ENCODE measurements around the gene IGF1R.

The IGF1R gene

DNA sequence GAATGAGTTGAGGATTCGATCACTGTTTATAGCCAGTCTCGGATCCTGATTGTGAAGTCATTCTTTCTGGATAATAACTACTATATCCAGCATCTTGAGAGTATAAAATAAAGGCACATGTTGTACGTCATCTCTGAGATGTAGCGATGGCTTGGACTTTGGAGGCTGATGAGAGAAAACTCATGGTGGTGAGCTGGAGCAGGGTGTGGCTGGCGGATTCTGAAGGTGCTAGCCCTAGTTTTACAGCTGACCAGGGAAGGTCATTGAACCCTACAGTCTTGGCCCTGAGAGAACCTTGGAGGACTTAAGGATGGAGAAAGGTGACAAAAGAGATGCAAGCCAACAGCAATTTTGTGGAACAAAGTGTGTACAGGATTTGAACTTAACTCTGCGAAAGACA, 153.8 kb downstream of the IGF1R start:
- no peak overlapping the region for H3K4me2 ChIP-seq (ENCODE audit: low read length)

DNA sequence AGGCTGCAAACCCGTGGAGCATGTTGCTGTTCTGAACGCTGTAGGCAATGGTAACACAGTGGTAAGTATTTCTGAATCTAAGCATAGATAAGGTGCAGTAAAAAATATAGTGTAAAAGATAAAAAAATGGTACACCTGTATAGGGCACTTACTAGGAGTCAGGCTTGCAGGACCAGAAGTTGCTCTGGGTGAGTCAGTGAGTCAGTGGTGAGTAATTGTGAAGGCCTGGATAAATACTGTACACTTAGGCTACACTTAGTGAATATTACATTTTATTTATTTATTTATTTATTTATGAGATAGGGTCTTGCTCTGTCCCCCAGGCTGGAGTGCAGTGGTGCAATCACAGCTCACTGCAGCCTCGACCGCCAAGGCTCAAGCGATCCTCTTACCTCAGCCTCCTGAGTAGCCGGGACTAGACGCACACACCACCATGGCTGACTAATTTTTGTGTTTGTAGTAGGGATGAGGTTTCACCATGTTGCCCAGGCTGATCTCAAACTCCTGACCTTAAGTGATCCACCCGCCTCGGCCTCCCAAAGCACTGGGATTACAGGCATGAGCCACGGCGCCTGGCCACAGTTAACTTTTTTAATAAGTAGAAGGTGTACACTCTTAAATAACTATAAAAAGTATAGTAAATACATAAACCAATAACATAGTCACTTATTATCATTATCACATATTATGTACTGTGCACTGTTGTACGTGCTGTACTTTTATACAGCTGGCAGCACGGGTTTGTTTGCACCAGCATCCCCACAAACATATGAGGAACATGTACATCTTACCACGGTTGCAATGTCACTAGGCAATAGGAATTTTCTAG, 155.1 kb downstream of the IGF1R start:
- H3K27ac ChIP-seq (ENCODE audit: low read length), result no peak overlapping the region
- TF ChIP-seq EZH2phosphoT487 (IDR thresholded peaks at IDR 0.05; ENCODE audit: low read depth), result no peak
- no peak overlapping the region for H3K4me3 ChIP-seq (ENCODE audit: low read length)
- no peaks in the 10 kb centered on the region for H3K36me3 ChIP-seq (replicated peaks; ENCODE audit: low read depth, low read length)
- no peaks in the 10 kb centered on the region for H3K27me3 ChIP-seq (ENCODE audit: low read depth, low read length)
- H2AFZ ChIP-seq (ENCODE audit: low read depth, low read length), result no peak overlapping the region
- peaks cover 4% of the 10 kb centered on the region for H3K79me2 ChIP-seq (ENCODE audit: low read length)
- H3K9ac ChIP-seq (ENCODE audit: low read length), result no peak overlapping the region
- no peaks in the 10 kb centered on the region for H3K4me1 ChIP-seq (ENCODE audit: low read length)
- H4K20me1 ChIP-seq (ENCODE audit: insufficient read depth, low read length), result peaks cover 29% of the 10 kb centered on the region
- H3K4me2 ChIP-seq (ENCODE audit: low read length), result no peak overlapping the region
- H3K9me3 ChIP-seq (ENCODE audit: insufficient read depth, low read length), result no peaks in the 10 kb centered on the region

More for the DNA sequence above, 153.8 kb downstream of the IGF1R start:
- no peak overlapping the region for H3K4me3 ChIP-seq (ENCODE audit: low read length)
- H3K27ac ChIP-seq (ENCODE audit: low read length), result no peak overlapping the region
- no peak overlapping the region for H2AFZ ChIP-seq (ENCODE audit: low read depth, low read length)
- TF ChIP-seq, protein P1, sequence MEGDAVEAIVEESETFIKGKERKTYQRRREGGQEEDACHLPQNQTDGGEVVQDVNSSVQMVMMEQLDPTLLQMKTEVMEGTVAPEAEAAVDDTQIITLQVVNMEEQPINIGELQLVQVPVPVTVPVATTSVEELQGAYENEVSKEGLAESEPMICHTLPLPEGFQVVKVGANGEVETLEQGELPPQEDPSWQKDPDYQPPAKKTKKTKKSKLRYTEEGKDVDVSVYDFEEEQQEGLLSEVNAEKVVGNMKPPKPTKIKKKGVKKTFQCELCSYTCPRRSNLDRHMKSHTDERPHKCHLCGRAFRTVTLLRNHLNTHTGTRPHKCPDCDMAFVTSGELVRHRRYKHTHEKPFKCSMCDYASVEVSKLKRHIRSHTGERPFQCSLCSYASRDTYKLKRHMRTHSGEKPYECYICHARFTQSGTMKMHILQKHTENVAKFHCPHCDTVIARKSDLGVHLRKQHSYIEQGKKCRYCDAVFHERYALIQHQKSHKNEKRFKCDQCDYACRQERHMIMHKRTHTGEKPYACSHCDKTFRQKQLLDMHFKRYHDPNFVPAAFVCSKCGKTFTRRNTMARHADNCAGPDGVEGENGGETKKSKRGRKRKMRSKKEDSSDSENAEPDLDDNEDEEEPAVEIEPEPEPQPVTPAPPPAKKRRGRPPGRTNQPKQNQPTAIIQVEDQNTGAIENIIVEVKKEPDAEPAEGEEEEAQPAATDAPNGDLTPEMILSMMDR (IDR thresholded peaks at IDR 0.05; ENCODE audit: low read depth, low read length), result no peak
- no peak for TF ChIP-seq EZH2phosphoT487 (IDR thresholded peaks at IDR 0.05; ENCODE audit: low read depth)
- peaks cover 10% of the 10 kb centered on the region for H3K4me1 ChIP-seq (ENCODE audit: low read length)
- H3K27me3 ChIP-seq (ENCODE audit: low read depth, low read length), result no peaks in the 10 kb centered on the region
- H3K9me3 ChIP-seq (ENCODE audit: insufficient read depth, low read length), result no peaks in the 10 kb centered on the region
- peaks cover 11% of the 10 kb centered on the region for H3K79me2 ChIP-seq (ENCODE audit: low read length)
- no peak overlapping the region for H3K9ac ChIP-seq (ENCODE audit: low read length)
- no peaks in the 10 kb centered on the region for H3K36me3 ChIP-seq (replicated peaks; ENCODE audit: low read depth, low read length)
- H4K20me1 ChIP-seq (ENCODE audit: insufficient read depth, low read length), result peaks cover 42% of the 10 kb centered on the region

DNA sequence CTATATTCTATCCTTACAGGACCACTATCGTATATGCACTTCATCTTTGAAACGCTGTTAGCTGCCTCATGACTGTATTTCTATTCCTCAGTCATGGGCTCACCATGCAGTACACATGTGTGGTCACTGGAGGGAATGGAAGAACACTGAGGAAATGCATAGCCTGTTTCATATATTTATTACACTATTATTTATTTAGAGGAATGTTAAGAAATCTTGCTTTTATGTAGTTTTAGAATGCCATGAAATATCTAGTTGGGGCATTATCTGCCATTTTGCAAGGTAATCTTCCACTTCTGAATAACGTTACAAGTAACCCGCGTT, 155.7 kb downstream of the IGF1R start:
- H3K27ac ChIP-seq (ENCODE audit: low read length), result no peak overlapping the region
- TF ChIP-seq, protein P1 (IDR thresholded peaks at IDR 0.05; ENCODE audit: low read depth, low read length), result no peak
- no peak for TF ChIP-seq EZH2phosphoT487 (IDR thresholded peaks at IDR 0.05; ENCODE audit: low read depth)
- no peak overlapping the region for H3K4me2 ChIP-seq (ENCODE audit: low read length)
- no peaks in the 10 kb centered on the region for H3K4me1 ChIP-seq (ENCODE audit: low read length)
- H3K4me3 ChIP-seq (ENCODE audit: low read length), result no peak overlapping the region
- H3K27me3 ChIP-seq (ENCODE audit: low read depth, low read length), result no peaks in the 10 kb centered on the region
- no peaks in the 10 kb centered on the region for H3K9me3 ChIP-seq (ENCODE audit: insufficient read depth, low read length)
- no peak overlapping the region for H2AFZ ChIP-seq (ENCODE audit: low read depth, low read length)
- H3K79me2 ChIP-seq (ENCODE audit: low read length), result no peaks in the 10 kb centered on the region; the same call in 1 of the 2 replicates
- H4K20me1 ChIP-seq (ENCODE audit: insufficient read depth, low read length), result peaks cover 25% of the 10 kb centered on the region
- no peaks in the 10 kb centered on the region for H3K36me3 ChIP-seq (replicated peaks; ENCODE audit: low read depth, low read length)
- H3K9ac ChIP-seq (ENCODE audit: low read length), result no peak overlapping the region

DNA sequence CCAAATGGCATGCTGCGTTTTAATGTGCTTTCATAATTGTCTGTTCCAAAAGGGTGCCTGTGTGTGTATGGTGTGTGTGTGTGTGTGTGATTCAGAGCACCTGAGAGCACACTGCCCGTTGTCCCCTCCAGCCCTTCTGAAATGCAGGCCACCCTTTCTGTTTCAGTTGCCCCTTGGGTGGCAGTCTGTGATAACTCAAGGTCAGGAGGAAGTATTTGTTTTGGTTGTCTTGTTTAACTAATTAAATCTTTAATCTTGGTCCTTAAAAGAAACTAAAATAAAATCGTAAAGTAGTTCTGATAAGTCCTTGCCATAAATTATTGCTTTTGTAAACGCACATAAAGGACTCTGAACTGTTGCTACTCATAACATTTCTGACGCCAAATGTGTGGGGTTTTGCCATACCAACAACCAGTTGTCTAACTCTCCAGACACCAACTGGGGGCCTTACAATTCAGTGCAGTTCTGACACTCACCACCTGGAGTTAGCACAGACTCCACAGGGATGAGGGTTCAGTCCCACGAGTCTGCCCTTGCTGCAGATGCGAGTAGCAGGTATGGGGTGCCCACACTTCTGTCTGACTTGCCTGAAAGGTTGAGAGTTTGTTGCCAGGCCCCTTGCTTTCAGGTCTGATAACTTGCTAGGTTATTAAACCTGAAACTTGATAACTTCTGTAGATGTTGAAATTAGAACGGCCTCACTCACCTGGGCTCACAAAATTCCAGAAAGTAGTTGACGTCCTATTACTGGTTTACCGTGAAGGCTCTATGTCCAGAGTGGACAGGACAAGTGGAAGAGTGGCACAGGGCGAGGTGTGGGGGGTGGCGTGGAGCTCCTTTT, 157.3 kb downstream of the IGF1R start:
- no peak overlapping the region for H3K4me3 ChIP-seq (ENCODE audit: low read length)
- H2AFZ ChIP-seq (ENCODE audit: low read depth, low read length), result no peak overlapping the region
- H3K9ac ChIP-seq (ENCODE audit: low read length), result no peak overlapping the region
- H4K20me1 ChIP-seq (ENCODE audit: insufficient read depth, low read length), result peaks cover 18% of the 10 kb centered on the region
- no peaks in the 10 kb centered on the region for H3K9me3 ChIP-seq (ENCODE audit: insufficient read depth, low read length)
- H3K4me2 ChIP-seq (ENCODE audit: low read length), result no peak overlapping the region
- TF ChIP-seq EZH2phosphoT487 (IDR thresholded peaks at IDR 0.05; ENCODE audit: low read depth), result no peak
- TF ChIP-seq, protein P1 (IDR thresholded peaks at IDR 0.05; ENCODE audit: low read depth, low read length), result no peak
- no peaks in the 10 kb centered on the region for H3K36me3 ChIP-seq (replicated peaks; ENCODE audit: low read depth, low read length)
- peaks cover 2% of the 10 kb centered on the region for H3K79me2 ChIP-seq (ENCODE audit: low read length)
- H3K27ac ChIP-seq (ENCODE audit: low read length), result no peak overlapping the region
- H3K27me3 ChIP-seq (ENCODE audit: low read depth, low read length), result no peaks in the 10 kb centered on the region
- H3K4me1 ChIP-seq (ENCODE audit: low read length), result no peaks in the 10 kb centered on the region
